HuH-7.5 (cell line): ENCODE measurements around the gene LRRK1.

Source experiments
- DNase-seq: peaks from one replicate; pipeline ENCODE4 v3.0.0; 2011; ENCODE audit warnings: low spot score

The LRRK1 gene

DNA sequence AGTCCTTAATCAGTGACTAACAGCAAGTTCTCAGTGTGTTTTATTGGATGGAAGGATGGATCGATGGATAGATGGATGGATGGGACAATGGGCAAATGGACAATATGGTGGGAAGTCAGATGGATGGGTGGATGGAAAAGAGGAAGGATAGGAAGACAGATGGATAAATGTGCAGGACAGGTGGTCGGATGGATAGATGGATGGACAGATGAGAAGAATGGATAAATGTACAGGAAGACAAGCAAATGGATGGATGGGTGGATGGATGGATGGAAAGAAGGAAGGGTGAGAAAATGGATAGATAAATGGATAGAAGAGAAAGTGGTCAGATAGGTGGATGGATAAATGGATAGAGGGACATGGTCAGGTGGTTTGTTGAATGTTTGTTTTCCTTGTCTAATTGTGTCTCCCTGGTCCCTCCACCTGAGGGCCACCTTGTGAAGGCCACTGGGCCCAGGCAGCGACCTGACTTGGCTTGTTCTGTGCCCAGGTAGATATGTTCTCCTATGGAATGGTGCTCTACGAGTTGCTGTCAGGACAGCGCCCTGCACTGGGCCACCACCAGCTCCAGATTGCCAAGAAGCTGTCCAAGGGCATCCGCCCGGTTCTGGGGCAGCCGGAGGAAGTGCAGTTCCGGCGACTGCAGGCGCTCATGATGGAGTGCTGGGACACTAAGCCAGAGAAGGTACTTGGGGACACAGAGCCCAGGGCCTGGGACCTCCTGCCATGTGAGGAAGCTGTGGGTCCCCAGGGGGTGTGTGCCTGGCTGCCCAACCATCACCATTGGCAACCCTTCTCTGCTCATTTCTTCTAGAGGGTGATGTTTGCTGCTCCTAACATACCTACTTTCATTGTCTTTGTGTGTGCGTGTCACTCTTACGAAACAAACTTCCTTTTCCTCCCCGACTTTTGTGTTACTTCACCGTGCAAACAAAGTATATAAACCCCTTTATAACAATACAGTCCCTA lies 137.5 kb downstream of the LRRK1 start:
- DNase-seq = peak; percentile 19

DNA sequence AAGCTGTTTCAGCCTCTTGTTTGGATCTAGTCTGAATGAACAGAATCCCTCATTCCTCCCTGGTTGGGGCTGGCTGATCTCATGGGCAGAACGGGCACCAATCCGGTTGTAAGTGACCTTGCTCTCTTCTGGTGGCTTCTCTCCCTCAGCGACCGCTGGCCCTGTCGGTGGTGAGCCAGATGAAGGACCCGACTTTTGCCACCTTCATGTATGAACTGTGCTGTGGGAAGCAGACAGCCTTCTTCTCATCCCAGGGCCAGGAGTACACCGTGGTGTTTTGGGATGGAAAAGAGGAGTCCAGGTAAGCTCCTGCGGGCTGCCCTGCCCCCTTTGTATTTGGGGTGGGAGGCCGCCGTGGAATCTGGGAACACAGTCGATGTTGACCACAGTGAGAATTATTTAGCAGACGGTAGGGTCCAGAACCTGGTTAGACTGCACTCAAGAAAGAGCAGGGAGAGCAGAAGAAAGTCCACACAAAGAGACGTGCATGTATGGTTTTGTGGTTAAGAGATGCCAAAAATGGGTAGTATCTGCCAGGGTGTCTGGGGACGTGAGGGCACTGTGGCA lies 138.8 kb downstream of the LRRK1 start:
- no peak for DNase-seq

DNA sequence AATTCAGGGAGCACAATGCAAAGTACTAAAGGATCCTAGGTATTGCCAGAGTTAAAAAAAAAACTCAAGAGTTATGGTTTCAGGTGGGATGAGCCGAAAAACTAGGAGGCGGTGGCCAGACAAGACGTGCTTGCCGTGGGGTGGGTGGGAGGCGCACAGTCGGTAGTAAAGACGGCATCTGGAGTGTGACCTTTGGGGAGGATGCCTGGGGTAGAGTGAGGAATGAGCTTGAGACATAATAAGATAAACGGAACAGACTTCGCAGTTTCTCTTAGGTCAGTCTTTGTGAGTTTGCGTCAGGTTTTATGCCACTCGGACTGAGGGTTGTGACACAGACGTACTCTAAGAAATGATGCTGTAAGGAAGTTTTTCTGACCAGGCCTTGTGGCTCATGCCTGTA lies 139.6 kb downstream of the LRRK1 start:
- no peak for DNase-seq

DNA sequence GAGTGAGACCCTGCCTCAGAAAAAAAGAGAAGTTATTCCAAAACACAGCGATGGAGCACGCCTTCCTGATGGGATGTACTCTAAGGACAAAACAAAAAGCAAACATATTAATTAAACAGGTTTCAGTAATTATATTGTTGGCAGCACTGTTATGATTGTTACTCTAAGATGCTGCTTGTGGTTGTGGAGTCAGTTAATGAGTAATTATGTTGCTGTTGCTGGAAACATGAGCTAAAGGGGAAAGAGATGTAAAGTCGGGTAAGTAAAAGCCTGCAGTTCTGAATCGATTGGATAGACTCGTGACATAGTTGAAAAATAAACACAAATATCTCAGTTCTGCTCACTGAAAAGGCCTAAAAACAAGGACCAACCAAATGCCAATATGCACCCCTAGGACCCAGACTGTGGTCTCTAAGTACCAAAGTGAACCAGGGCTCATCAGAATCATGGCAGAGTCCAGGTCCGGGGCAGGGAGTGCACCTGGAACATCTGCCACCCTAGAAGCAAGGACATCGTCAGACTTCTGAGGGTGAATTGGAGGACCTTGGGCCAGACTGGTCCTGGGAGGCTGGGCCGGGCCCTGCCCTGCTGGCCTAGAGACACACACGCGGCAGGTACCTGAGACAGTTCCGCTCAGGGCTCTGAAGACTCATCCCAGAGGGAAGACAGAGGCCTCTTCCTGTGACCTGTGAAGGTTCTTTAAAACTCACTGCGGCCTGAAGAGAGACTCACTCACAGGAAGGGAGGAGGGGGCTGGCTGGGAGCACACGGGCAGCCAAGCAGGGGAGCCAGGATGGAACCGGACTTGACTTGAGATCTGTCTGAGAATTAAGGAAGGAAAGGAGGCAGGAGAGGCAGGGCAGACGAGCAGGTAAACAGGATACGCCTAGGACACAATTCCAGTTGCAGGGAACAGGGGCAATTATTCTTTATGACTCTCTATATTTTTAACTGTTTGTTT lies 140.5 kb downstream of the LRRK1 start:
- no peak for DNase-seq

DNA sequence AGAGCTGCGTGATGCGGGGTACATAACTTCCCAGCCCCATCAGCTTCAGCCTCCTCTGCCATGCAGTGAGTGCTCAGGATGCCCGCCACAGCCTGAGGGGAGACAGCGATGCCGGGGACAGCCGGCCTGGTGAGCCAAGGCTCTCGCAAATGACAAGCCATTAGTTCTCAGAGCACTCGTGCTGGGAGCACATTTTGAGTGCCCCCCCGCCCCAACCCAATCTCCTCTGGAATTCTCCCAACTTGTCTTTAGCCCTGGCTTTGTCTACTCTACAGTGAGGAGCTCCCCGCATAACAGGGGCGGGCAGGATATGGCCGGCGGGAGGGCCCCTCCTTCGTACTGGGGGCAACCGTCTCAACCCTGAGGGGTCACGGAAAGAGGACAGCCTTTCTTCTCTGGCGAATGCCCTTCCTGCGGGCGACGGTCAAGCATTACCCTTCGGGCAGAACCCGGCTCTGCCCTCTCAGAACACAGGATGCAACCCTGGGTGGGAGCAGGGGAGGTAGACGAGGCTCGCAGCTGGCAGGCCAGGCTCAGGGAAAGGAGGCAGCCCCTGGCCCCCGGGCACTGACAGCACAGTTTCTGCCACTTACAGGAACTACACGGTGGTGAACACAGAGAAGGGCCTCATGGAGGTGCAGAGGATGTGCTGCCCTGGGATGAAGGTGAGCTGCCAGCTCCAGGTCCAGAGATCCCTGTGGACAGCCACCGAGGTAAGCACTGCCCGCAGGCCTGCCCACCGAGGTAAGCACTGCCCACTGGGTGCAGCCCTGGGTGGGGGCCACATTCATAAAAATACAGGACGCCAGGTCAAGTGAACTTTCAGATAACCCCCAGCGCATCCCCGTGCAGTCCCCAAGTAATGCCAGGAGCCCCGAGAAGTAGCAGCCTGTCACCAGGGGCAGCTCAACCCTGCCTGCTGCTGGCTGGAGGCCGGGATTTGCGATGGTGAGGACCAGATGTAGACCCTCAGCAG lies 141.7 kb downstream of the LRRK1 start:
- no peak for DNase-seq

DNA sequence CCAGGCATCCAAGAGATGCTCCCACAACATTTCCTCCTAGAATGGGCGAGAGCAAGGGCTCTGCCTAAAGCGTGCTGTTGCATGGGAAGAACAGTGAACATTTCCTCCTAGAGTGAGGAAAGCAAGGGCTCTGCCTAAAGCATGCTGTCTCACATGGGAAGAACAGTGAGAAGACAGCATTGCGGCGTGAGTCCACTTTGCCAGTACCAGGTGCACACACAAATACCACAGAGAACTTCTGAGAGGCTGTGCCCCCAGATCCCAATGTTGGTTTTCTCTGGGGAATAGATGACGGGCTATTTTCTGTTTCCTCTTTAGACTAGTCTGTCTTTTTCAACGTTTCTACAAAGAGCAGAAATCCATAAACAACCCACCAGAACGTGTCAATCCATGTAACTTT lies 142.9 kb downstream of the LRRK1 start:
- no peak for DNase-seq

DNA sequence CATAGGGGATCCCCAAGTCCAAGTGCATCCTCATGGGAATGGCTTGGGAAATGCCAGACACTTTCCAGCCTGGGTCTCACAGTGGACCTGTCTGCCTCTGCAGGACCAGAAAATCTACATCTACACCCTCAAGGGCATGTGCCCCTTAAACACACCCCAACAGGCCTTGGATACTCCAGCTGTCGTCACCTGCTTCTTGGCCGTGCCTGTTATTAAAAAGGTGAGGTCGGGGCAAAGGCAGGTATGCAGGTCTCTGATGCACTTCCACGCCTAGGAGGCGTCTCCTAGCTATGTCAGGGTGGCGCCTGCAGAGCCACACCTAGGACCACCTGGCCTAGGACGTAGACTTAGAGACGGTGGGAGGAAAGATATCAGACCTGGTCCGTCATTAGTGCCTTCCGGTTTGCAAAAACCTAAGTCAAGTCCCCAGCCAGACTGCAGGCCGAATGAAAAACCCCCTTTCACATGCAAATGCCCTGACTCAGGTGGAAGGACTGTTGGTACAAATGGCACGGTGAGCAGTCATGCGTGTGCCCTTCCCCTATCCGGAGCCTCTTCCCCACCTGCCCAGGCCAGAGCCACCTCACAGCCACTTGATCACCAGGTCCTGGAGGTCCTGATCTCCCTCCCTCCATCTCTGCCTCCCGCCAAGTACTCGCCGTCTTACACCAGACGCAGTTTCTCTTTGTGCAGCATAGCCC lies 143.5 kb downstream of the LRRK1 start:
- no peak for DNase-seq

DNA sequence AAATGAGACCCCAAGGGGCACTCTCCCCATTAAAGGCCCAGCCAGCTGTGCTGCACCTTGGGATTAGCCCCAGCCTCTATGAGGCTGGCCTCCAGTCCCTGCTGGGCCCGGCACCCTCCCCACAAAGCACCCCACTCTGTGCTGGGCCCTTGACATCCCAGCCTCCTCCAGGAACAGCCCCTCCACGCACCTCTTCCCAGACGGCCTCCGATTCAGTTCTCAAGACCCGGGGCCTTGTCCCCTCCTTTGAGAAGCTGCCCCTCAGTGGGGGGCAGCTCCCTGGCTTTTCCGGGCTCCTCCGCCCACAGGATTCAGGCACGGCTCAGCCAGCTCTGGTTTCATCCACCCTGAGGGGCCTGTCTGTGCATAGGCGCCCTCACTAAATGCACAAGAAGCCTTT lies 144.1 kb downstream of the LRRK1 start:
- DNase-seq = no peak

DNA sequence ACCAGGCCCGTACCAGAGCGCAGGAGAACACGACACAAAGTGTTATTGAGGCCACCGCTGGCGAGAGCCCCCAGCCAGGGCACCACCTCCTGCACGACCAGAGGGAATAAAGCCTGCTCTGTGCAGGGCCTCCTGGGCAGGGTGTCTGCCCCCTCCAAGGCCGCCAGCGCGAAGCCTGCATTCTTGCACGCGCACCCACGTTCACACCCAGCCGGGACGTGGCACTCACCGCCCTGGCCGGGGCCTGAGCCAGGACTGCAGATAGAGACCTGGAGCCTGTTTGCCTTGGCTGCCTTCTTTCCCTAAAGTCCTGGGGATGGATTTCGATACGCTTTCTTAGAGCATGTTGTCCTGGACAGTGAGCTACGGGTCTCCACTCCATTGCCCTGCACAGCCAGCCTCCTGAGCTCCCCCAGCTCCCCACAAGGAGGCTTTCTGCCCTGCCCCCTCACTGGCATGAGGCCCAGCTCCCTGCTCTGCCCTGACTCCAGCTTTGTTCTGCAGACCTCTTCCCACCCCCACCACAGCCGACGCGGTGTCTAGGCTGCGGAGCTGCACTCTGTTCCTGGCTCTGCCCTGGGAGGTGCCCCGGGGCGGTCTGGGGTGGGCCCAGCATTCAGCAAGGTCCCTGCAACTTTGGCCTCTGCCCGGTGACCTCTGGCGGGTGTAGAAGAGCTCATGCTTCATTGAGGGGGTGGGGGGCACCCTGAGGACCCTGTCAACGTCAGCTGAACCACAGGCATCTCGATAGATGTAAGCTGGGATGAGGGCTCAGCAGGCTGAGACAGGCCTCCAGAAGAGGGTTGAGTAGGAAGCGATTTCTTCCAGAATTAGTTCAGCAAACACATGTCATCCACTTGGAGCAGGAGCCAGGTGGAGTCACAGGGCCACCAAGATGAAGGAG lies 145.0 kb downstream of the LRRK1 start:
- DNase-seq = no peak

DNA sequence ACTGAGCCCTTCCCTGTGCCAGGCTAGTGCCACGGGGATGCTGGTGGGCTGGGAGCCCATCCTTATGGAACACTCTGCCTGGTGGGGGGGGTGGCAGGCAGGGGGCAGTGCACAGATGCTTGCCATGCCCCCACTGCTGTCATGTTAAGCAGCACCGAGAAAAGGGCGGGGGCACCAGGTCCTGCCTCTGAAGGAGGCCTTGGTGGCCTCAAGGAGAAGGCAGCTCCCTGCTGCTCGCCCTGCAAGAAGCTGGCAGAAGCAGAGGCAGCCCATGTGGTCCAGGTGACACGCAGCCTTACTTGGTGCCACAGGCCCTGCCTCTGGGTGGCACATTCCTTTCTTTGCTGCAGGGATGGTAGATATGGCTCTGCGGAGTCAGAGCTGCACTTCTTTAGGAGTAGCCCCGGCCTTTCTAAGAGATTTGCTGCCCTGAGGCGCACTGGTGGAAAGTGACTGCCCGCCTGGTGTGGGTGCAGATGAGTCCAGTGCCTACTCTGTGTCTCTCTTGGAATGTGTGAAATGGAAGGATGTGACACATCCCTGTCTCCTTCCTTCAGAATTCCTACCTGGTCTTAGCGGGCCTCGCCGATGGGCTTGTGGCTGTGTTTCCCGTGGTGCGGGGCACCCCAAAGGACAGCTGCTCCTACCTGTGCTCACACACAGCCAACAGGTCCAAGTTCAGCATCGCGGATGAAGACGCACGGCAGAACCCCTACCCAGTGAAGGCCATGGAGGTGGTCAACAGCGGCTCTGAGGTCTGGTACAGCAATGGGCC lies 145.8 kb downstream of the LRRK1 start:
- DNase-seq = no peak

DNA sequence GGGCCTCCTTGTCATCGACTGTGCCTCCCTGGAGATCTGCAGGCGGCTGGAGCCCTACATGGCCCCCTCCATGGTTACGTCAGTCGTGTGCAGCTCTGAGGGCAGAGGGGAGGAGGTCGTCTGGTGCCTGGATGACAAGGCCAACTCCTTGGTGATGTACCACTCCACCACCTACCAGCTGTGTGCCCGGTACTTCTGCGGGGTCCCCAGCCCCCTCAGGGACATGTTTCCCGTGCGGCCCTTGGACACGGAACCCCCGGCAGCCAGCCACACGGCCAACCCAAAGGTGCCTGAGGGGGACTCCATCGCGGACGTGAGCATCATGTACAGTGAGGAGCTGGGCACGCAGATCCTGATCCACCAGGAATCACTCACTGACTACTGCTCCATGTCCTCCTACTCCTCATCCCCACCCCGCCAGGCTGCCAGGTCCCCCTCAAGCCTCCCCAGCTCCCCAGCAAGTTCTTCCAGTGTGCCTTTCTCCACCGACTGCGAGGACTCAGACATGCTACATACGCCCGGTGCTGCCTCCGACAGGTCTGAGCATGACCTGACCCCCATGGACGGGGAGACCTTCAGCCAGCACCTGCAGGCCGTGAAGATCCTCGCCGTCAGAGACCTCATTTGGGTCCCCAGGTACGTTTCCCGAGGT lies 146.5 kb downstream of the LRRK1 start:
- DNase-seq = no peak

DNA sequence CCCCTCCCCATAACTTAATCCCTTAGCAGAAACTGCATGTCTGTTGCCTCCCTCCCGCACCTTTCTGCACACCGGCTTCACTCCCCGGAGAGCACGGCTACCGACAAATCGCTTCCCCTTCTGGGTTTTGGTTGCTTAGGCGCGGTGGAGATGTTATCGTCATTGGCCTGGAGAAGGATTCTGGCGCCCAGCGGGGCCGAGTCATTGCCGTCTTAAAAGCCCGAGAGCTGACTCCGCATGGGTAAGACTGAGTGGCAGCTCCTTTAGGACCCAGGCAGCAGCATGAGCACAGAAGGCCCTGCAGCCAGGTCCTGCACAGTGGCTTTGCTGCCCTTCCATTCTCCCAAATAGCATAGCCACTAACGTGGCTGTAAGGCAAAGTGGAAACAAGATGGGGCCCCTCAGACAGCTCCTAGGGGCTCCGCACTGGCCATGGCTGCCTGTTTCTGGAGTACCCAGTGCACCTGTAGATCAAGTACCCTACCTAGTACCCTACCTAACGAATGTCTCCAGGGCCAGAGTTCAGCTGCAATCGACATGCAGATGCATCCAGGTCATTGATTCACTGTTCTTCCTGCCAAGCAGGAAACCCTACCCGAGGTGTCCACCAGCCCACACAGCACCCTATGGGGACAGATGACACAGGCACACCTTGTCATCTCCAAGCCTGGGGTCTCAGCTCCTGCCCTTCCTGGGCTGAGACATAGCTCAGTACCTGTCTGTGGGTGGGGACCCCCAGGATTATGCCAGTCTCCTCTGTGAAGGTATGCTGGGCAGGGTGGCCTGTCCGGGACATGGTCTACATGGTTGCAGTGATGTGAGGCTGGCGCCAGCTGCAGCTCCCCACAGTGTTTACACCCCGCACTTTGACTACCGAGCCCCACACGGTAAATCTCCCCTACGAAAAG lies 147.6 kb downstream of the LRRK1 start:
- no peak for DNase-seq

DNA sequence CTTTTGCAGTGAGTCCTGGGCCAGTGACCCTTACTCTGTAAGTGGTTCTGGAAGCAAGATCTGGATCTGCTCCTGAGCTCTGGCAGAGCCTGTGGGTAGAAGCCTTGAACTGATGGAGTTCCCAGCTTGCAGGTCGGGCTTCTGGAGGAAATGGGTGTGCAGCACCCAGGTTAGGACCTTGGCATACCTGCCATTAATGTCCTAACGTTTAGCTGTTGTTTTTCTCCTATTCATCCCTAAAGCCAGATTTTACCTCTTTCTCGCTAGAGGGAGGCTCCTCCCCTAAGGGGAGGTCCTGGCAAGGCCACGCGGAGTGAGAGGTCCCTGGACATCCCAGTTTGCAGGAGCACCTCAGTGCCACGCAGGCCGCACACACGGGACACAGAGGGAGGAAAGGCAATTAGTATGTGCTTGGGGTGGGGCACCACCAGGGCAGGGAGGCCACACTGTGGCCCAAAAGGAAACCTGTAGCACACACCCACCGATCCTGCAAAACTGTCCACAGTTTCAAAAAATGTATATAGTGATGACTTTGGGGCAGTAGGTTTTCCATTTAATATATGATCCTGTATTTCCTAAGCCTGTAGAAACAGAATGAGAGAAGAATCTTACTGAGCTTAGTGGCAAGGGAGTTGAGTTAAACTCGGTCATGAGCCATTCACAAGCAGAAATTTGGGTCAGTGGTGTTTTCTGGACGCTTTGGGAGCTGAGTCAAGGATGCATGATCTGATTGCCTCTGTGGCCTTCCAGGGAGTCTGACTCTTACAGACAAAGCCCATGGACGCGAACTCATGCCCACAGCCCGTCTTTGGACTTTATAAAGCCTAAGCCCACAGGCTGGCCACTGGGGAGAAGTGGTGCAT lies 148.7 kb downstream of the LRRK1 start:
- DNase-seq = no peak

DNA sequence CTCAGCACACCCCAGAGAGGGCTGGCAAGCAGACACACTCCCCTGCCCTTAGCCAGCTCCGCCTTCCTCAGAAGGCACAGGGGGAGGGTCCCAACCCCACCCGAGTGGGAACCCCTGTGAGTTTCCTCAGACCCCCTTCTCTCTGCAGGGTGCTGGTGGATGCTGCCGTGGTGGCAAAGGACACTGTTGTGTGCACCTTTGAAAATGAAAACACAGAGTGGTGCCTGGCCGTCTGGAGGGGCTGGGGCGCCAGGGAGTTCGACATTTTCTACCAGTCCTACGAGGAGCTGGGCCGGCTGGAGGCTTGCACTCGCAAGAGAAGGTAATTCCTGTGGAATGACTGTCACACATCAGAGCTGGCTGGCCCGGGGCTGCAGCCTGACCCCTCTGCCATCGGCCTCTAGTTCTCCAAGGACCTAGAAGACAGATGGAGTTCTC lies 149.4 kb downstream of the LRRK1 start:
- no peak for DNase-seq

DNA sequence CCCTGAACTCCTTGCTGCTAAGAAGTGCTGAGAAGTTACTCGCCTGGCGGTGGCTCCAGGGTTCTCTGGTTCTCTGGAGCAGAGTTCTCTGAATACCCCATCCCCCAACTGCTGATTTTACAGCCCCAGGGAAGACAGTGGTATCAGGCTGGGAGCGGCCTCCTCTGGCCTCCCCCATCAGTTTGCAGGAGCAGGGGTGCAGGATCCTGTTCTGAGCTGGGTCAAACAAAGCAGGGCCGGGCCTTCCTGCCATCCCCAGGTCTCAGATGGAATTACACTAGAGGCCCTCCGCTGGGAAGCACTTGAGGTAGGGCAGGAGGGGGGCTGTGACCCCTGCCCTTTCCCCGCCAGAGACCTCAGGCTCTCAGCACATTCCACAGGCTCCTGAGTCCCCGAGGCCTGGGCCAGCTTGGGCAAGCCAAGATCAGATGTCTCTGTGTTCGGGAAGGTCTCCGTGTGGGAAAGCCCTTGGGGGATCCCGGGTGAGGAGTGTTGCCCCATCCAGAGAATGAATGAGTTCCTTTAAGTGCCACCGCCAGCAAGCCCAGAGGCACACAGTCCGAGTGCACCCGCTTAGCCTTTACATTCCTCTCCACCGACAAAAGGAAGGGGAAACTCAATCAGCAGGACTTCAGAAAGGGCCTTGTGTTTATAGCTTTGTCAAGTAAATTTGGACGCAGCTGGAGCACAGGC lies 149.9 kb downstream of the LRRK1 start:
- DNase-seq = no peak

DNA sequence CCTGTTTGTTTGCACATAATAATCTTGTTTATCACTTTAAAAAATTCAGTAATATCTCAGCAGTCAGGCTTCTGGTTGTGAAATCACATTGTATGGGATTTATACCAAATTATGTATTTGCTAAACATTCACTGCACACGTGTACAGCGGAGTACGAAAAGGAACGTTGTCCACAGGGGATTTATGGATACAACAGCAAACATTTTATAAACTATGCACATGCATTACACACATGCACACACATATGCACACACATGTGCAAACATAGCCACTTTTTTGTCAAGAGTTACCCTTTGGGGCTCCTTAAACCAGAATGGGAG lies 150.5 kb downstream of the LRRK1 start:
- DNase-seq = no peak
